Measurements from ENCODE around the gene RBBP8NL. TPM values are rescaled to one million over a fixed set of nuclear protein-coding genes. Genes with fewer than 3 reads are reported as not detected.

RBBP8NL gene, protein sequence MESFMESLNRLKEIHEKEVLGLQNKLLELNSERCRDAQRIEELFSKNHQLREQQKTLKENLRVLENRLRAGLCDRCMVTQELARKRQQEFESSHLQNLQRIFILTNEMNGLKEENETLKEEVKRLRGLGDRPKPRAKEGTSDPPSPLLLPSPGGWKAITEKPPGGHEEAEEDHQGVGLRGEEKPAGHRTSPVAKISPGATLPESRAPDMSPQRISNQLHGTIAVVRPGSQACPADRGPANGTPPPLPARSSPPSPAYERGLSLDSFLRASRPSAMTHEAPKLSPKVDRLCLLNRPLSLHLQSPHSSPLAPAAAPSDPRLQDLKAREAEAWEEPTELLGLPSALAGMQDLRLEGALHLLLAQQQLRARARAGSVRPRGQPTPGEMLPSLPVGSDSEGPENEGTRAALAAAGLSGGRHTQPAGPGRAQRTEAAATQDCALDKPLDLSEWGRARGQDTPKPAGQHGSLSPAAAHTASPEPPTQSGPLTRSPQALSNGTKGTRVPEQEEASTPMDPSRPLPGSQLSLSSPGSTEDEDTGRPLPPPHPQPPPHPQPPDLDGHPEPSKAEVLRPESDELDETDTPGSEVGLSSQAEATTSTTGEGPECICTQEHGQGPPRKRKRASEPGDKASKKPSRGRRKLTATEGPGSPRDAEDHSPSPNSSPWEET
- not detected for polyA plus RNA-seq (2012; ENCODE audit: missing spikeins)

DNA sequence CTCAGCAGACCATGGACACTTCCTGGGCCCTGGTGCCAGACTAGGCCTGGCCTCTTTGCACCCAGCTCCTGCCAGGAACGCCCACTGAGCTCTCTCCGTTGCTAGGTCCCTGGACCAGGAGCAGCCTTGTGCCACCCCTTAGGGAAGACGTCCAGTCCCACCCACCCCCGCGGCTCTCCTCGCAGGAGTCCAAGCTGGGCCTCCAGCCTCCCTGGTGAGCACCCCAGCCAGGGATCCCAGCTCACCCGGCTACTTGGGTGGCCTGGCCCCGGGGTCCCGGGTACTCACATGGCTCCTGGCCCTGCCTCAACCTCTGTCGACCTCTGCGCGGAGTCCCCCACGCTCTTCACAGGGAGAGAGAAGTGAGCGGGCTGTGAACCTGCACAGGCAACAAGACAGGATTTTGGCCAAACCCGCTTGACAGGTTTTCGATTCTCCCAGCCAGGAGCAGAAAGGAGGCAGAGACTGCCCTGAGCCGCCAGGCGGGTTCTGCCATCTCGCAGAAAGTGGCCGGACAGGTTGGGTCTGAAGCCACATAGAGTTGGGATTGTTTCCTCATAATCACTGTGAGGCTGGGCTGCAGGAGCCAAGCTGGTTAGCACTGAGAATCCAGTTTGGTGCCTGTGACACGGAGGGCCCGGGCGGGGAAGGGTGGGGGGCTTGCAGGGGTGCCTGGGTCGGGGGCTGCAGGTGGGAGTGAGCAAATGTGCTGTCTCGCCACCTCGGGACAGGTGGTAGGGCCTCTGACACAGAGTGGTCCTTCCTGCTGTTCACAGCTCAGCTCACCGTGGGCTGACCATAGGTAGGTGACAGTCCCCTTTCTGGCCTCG, at the start of gene RBBP8NL:
RBBP8NL (minus strand) TSS at position 368 of the 830 bp plus-strand sequence. CDS start 7,892 bp downstream, outside the sequence.
- FAIRE-seq (no peak), DNase-seq (ENCODE audit: insufficient read length) (no peak)
- no peak for TF ChIP-seq POLR2A (IDR thresholded peaks at IDR 0.05; ENCODE audit: low read depth, low read length)
- TF ChIP-seq POLR2AphosphoS5 (IDR thresholded peaks at IDR 0.05; ENCODE audit: low read depth, low read length) = no peak
- TF ChIP-seq TAF1 (IDR thresholded peaks at IDR 0.05; ENCODE audit: borderline replicate concordance, low read depth, low read length) = no peak

DNA sequence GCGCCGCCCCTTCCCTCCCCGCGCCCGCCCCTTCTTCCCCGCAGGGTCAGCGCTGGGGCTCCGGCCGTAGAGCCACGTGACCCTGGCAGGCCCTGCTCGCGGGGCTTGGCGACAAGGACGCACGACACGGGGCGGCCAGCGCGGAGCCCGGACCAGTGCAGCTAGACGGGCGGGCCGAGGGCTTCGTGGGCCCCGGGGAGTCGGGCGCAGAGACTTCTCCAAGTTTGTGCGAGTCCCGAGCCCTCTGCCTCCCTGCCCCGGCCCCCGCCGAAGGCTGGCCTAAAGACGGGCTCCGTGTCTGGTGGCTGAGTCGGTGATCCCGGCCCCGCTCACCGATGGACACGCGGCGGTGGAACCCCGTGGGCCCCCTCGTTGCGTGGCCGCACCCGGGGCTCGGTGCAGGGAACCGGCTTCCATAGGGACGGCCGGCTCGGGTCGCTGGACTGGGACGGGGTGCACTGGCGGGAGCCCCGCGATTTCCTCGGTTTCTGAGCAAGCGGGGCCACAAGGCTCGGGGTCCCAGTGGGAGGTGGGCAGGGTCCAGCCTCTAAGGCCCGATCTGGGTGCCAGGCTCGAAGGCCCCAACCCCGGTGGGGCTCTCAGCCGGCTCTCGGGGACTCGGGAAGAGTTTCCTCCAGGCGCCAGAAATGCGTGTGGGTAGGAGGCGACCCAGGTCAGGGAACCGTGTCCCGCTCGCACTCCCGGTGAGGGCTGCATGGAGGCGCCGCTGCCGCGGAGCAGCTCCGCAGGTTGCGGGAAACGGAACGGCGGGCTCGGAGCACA, 48.9 kb upstream of the RBBP8NL start:
- FAIRE-seq (no peak), DNase-seq (ENCODE audit: insufficient read length) (no peak)
- TF ChIP-seq POLR2A (IDR thresholded peaks at IDR 0.05; ENCODE audit: low read depth, low read length) = no peak
- no peak for TF ChIP-seq TAF1 (IDR thresholded peaks at IDR 0.05; ENCODE audit: borderline replicate concordance, low read depth, low read length)
- TF ChIP-seq POLR2AphosphoS5 (IDR thresholded peaks at IDR 0.05; ENCODE audit: low read depth, low read length) = no peak

DNA sequence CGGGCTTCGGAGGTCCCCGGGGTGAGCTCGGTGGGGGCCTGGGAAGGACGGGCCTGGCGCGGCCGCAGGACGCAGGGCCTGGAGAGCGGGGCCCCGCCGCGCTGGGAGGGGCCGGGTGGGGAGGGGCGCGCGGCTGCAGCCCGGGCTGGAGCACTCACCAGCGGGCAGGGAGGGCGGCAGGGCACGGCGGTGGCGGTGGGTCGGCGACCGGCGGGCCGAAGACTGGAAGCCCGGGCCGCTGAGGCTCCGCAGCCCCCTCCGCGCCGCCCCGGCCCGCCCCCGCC, 48.4 kb upstream of the RBBP8NL start, which contains the start of gene GATA5:
GATA5 (minus strand) TSS at position 224 of the 284 bp plus-strand sequence. CDS start 474 bp downstream, outside the sequence.
- DNase-seq (ENCODE audit: insufficient read length) (no peak), FAIRE-seq (no peak)
- TF ChIP-seq TAF1 (IDR thresholded peaks at IDR 0.05; ENCODE audit: borderline replicate concordance, low read depth, low read length) (no peak), POLR2A (IDR thresholded peaks at IDR 0.05; ENCODE audit: low read depth, low read length) (no peak), POLR2AphosphoS5 (IDR thresholded peaks at IDR 0.05; ENCODE audit: low read depth, low read length) (no peak)

DNA sequence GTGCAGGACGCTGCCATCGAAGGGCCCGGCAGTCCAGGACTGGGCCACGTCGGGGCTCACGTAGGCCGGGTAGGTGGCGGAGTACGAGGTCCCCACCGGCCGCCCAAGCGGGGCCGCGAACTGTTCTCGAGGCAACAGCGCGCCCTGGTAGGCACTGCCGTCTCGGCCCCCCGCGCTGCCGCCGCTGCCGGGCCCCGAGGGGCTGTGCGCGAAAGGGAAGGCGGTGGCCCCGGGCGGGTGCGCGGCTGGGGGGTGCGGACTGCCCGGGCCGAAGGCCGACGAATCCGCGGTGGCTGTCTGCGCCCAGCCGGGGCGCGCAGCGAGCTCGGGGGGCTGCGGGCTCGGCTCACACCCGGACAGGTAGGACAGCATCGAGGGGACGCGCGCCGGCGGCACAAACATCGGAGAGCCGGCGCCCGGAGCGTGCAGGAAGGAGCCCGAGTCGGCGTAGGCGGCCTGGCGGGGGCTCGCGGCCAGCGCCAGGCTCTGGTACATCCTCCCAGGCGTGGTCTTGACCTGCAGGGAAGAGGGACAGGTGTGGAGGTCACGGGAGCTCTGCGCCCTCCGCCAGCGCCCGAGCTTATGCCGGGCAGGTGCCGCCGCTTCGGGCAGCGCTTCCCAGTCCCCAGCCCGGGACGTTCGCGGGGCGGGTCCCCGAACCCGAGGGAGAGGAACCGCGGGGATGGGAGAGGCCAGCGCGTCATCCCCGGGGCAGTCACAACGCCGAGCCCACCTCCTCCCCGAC, 47.9 kb upstream of the RBBP8NL start:
- FAIRE-seq (no peak), DNase-seq (ENCODE audit: insufficient read length) (no peak)
- no peak for TF ChIP-seq TAF1 (IDR thresholded peaks at IDR 0.05; ENCODE audit: borderline replicate concordance, low read depth, low read length)
- no peak for TF ChIP-seq POLR2A (IDR thresholded peaks at IDR 0.05; ENCODE audit: low read depth, low read length)
- no peak for TF ChIP-seq POLR2AphosphoS5 (IDR thresholded peaks at IDR 0.05; ENCODE audit: low read depth, low read length)

DNA sequence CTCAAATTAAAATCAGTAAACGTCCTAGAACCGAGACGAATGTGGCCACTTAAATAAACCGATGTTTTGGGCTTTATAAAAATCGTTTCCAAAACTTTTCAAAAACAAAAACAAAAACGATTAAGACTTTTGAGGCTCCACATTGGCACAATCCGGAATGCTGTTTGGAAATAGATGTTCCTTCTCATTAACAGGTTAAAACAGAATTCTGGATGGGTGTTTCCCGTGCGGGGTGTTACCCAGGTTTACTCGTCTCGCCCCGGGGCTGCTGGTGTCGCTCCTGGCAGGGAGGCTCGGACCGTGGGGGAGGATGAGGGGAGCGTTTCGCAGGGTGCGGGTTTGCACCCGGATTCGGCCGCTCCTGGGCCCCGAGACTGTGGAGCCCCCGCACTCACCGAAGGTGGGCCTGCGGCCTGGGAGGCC, 47.3 kb upstream of the RBBP8NL start:
- FAIRE-seq (no peak), DNase-seq (ENCODE audit: insufficient read length) (no peak)

DNA sequence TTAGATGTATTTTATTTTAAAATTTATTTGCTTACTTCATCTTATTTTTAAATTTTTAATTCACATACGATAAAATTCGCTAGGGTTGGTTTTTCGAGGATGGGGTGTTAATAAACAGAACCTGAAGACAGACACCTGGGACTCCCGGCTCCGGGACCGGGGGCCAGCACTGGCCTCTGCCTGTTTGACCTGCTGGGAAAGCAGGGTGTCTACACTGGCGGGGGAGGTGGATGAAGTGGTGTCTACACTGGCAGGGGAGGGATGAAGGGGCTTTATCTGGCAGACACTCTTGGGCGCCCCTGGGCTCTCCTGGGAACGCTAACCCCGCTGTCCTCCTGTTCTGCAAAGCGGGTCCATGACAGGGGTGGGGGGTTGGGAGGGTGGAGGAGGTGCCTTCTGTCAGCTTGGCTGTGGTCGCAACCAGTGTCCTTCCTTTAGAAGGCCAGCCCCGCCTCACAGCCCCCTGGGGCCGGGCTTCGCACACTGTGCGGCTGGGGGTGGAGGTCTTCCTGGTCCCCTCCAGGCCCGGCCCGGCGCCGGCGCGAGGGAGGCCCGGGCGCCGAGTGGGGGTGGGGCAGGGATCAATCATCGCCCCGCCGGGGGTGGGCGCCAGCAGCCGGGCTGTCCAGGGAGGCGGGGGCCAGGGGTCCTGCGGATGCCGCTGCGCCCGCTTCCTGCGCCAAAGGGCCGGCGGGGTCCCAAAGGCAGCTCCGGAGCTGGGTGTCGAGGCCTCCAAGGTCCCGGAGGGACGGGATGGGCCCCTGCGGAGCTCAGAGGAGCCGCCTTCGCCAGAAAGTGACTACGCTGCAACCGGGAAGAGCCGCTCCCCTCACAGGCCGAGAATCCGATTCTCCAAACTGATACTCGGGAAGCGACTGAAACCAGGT, 46.6 kb upstream of the RBBP8NL start:
- DNase-seq (ENCODE audit: insufficient read length) (no peak), FAIRE-seq (no peak)
- no peak for TF ChIP-seq POLR2A (IDR thresholded peaks at IDR 0.05; ENCODE audit: low read depth, low read length)
- no peak for TF ChIP-seq TAF1 (IDR thresholded peaks at IDR 0.05; ENCODE audit: borderline replicate concordance, low read depth, low read length)
- TF ChIP-seq POLR2AphosphoS5 (IDR thresholded peaks at IDR 0.05; ENCODE audit: low read depth, low read length) = no peak

More for the DNA sequence above, 47.3 kb upstream of the RBBP8NL start:
- TF ChIP-seq POLR2AphosphoS5 (IDR thresholded peaks at IDR 0.05; ENCODE audit: low read depth, low read length) (no peak), TAF1 (IDR thresholded peaks at IDR 0.05; ENCODE audit: borderline replicate concordance, low read depth, low read length) (no peak), POLR2A (IDR thresholded peaks at IDR 0.05; ENCODE audit: low read depth, low read length) (no peak)

DNA sequence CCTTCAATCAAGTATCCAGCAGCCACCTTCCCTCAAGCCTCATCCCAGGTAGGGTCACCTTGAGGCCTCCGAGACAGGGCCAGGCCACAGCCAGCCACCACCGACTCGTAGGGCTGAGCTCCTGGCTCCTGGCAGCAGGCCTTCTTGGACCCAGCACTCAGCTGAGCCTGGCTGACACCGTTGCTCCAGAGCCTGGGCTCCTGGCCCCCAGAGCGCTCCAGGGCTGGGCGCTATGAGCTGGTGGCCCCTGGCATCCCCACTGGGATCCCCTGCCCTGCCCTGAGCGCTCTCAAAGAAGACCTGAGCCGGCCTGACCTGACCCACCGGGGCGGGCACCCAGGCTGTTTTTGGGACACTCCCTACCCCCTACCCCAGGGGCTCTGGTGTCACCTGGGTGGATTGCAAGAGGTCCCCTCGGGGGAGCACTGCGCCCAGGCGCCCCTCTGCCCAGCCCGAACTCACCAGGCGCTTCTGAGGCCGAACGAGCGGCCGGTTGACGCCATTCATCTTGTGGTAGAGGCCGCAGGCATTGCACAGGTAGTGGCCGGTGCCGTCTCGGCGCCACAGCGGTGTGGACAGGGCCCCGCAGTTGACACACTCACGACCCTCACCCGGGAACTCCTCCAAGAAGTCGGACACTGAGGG, 45.7 kb upstream of the RBBP8NL start:
- TF ChIP-seq POLR2A (IDR thresholded peaks at IDR 0.05; ENCODE audit: low read depth, low read length) = no peak
- TF ChIP-seq POLR2AphosphoS5 (IDR thresholded peaks at IDR 0.05; ENCODE audit: low read depth, low read length) = no peak
- TF ChIP-seq TAF1 (IDR thresholded peaks at IDR 0.05; ENCODE audit: borderline replicate concordance, low read depth, low read length) = no peak
- DNase-seq (ENCODE audit: insufficient read length) (no peak), FAIRE-seq (no peak)

DNA sequence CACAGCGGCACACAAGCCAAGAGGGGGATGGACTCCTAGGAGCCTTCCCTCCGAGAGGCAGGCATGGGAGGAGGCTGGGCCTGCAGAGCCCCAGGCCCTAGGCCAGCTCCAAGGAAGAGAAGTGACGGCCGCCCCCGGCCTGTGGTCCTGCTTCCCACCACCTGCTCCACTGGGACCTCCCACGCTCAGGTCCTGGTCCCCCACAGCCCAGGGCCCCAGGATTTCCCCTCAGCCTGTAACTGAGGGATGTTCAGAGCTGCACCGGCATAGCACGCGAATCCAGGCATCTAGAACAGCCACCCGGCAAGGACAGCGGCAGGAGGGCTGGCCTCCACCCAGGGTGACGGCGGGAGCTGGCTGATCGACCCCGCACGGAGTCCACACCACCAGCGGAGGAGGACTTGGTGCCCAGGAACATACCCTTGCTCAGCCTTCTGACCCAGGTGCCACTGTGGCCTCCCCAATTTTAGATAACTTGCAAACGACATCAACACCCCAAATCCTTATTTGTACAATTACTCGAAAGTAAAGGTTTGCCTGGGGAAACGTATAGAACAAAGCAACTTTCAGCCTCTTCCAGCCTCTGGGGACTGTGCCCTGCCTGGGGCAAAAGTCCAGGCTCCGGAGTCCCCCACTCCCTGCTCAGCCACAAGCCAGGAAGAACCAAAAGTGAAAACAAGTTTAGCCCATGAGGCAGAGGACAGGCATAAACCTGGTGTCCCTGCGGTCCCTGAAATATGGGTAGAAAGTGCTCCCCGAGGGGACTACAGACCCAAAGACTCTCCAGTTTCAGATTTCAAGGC, 45.0 kb upstream of the RBBP8NL start:
- DNase-seq (ENCODE audit: insufficient read length) = no peak
- no peak for FAIRE-seq
- TF ChIP-seq TAF1 (IDR thresholded peaks at IDR 0.05; ENCODE audit: borderline replicate concordance, low read depth, low read length) (no peak), POLR2AphosphoS5 (IDR thresholded peaks at IDR 0.05; ENCODE audit: low read depth, low read length) (no peak), POLR2A (IDR thresholded peaks at IDR 0.05; ENCODE audit: low read depth, low read length) (no peak)

All from GM12892 (cell line).